Measurements from ENCODE around the gene SPINT2. TPM values are rescaled to one million over a fixed set of nuclear protein-coding genes. Genes with fewer than 3 reads are reported as not detected.
"Not testable (repeated sequence)": the region's sequence is repeated elsewhere in the genome, so short reads cannot be mapped to it uniquely, and the experiment has no call there.

Gene SPINT2
- total RNA-seq, 1 donor from 2014 or later = 8.7 TPM

DNA sequence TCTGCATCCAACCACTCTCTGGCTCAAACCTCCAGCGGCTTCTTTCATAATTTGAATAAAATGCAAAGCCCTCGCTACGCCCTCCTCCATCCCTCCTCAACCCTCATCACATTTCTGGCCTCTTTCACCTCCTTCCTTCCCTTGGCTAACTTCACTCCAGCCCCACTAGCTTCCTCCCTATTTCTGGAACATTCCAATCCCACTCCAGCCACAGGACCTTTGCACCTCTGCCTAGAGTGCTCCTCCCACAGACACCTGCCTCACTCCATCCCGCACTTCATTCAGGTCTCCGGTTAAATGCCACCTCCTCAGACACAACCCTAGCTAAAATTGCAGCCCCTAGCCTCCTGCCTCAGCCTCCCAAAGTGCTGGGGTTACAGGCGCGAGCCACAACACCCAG is 32.5 kb upstream of the SPINT2 start:
- DNase-seq = no peak
- intact Hi-C loops (cut with DNase I) = loop anchor here (5.0 kb wide), 1 partner anchor 335 kb away; no protein-coding TSS in a partner anchor
- ATAC-seq (ENCODE audit: poor library complexity) = no peak

DNA sequence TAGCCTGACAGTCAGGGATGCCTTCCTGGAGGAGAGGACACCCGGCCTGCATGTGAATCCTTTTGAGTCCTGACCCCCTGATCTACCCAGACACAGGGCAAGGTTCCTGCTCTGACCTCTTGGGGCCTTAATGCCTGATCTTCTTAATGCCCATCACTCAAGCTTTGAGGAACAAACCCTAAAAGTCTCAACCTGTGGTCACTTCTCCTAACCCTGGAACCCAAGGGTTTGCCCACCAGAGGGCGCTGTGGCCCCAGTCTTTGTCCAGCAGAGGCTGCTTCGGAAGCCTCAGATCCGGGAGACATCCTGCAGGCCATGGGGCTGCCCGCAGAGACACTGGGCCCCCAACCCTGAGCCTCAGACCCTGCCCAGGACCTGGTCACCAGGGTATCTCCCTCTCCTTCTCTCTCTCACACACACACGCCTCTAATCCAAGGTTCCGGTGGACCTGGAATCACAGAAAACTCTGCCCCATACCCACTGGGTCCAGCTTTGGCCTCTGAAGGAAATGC is 30.6 kb upstream of the SPINT2 start:
- intact Hi-C loops (cut with DNase I) = loop anchor here (5.0 kb wide), 1 partner anchor 336 kb away; no protein-coding TSS in a partner anchor

DNA sequence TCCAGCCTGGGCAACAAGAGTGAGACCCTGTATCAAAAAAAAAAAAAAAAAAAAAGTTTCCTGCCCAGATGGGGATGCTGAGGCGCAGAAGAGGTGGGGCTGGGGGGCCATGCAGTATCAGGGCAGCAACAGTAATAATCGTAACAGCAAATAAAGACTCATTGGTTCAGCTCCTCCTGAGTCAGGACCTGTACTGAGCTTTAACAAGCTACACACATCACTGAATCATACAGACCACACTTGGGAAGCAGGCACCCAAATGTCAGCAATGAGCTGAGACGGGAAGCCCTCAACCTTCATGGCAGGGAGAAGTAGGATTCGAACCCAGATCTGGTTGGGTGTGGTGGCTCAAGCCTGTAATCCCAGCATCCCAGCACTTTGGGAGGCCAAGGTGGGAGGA is 29.8 kb upstream of the SPINT2 start:
- intact Hi-C loops (cut with DNase I) = loop anchor here (5.0 kb wide), 1 partner anchor 337 kb away; no protein-coding TSS in a partner anchor
- no peak for ATAC-seq (ENCODE audit: poor library complexity)

More for the DNA sequence above, 30.6 kb upstream of the SPINT2 start:
- ATAC-seq (ENCODE audit: poor library complexity) = peak; percentile 84
- DNase-seq = peak; percentile 89

DNA sequence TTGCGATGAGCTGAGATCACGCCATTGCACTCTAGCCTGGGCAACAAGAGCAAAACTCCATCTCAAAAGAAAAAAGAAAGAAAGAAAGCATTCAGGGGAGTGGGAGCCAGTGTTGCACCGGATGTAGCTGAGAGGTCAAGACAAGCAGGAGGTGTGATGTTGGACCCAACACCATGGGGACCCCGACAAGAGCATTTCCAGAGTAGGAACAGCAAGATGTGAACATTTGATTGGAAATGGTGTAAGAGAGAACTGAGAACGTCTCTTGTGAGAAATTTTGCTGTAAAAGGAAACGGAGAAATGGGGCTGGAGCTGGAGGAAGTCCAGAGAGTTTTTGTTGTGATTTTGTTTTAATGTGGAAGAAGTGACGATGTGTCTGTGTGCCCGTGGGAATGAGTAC is 24.6 kb upstream of the SPINT2 start:
- DNase-seq = no peak
- intact Hi-C loops (cut with DNase I) = no loop called here
- ATAC-seq (ENCODE audit: poor library complexity) = no peak

More for the DNA sequence above, 29.8 kb upstream of the SPINT2 start:
- DNase-seq = no peak

DNA sequence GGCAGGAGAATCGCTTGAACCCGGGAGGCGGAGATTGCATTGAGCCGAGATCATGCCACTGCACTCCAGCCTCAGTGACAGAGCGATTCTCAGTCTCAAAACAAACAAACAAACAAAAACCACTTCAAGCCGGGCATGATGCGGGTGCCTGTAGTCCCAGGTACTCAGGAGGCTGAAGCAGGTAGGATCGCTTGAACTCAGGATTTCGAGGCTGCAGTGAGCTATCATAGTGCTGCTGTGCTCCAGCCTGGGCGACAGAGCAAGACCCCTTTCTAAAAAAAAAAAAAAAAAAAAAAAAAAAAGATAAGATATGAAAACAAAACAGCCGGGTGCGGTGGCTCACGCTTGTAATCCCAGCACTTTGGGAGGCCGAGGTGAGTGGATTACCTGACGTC is 21.1 kb upstream of the SPINT2 start:
- ATAC-seq (ENCODE audit: poor library complexity) (no peak), DNase-seq (no peak)
- intact Hi-C loops (cut with DNase I) = loop anchor here (2.0 kb wide), 1 partner anchor 92 kb away; the partner anchor contains the start of gene CATSPERG

DNA sequence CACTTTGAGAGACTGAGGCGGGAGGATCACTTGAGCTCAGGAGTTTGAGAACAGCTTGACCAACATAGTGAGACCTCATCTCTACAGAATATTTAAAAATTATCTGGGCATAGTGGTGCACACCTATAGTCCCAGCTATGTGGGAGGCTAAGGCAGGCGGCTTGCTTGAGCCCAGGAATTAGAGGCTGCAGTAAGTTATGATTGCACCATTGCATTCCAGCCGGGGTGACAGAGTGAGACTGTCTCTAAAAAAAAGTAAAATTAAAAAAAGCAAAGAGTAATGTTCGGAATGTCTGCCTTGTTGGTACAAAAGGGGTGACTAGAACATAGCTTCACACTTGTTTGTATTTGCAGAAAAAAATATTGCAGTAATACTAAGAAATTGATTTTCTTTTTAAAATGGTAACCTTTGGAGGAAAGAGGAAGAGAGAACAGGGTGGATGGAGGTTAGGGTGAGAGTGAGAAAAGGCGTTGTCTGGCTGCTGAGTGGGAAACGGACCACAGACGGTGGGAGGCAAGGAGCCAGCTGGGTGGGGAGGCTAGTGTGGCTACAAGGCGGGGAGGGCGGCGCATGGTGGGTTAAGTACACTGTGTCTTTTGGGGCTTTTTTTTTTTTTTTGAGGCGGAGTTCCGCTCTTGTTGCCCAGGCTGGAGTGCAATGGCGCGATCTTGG is 18.4 kb upstream of the SPINT2 start:
- ATAC-seq (ENCODE audit: poor library complexity) (no peak), DNase-seq (peak; percentile 56)
- intact Hi-C loops (cut with DNase I) = no loop called here

DNA sequence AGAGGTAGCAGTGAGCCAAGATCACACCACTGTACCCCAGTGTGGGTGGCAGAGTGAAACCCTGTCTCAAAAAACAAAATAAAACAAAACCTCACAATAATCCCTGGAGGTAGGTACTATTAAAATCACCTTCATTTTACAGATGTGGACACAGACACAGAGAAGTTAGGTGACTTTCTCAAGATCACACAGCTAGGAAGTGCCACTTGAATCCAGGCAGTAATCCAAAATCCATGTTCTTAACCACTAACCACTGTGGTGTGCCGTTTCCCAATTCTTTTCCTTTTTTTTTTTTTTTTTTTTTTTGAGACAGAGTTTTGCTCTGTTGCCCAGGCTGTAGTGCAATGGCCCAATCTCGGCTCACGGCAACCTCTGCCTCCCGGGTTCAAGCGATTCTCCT is 17.2 kb upstream of the SPINT2 start:
- intact Hi-C loops (cut with DNase I) = no loop called here
- DNase-seq (no peak), ATAC-seq (ENCODE audit: poor library complexity) (no peak)

DNA sequence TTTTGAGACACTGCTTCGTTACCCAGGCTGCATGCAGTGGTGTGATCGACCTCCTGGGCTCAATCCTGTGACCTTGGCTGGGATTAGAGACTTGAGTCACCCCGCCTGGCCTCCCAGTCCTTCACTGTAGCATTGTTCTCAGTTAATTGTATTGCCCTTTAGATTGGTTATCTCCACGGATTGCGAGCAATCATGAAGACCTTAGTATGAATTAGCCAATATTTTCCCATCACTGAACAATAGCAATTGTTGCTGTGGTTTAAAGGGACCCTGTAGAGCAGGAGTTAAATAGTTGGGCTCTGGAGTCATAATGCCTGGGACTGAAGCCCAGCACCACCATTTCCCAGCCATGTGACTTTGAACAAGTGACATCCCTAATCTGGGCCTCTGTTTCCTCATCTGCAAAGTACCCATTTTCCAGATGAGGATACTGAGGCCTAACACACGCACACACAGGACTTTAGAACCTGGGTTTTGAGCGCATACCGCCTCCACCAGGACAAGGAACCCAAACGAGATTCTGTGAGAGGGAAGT is 16.6 kb upstream of the SPINT2 start:
- no peak for ATAC-seq (ENCODE audit: poor library complexity)
- intact Hi-C loops (cut with DNase I) = no loop called here
- no peak for DNase-seq

DNA sequence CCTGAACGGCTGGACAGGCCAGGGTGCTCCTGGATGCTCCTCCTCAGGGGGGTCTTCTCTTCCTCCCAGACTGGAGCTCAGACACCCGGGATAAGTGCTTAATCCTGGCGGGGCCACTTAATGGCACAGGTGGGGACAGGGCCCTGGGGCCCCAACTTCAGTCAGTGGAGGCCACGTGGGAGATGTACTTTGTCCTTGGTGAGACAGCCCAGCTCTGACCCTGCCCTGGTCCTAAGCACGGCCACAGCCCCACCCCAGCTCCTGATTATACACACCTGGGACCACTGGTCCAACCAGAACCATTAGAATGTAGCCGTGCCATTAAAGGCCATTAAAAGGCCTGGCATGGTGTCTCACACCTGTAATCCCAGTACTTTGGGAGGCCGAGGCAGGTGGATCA is 16.0 kb upstream of the SPINT2 start:
- ATAC-seq (ENCODE audit: poor library complexity) (no peak), DNase-seq (no peak)
- intact Hi-C loops (cut with DNase I) = no loop called here

DNA sequence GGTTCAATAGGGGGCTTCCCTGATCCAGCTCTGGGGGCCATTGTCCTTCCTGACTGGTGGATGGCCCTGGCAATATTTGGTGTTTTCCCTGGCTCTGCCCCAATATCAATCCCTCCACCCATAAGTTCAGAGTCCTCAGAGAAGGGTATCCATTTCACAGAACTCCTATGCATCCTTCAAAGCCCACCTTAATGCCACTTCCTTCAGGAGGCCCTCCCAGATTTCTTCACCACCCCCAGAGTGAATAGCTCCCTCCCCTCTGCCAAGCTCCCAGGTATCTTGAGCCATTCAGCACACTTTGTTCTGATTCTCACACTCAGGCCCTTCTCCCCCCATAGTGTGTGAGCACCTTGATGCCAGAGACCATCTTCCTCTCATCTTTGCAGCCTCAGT is 13.9 kb upstream of the SPINT2 start:
- intact Hi-C loops (cut with DNase I) = no loop called here
- ATAC-seq (ENCODE audit: poor library complexity) (no peak), DNase-seq (no peak)

DNA sequence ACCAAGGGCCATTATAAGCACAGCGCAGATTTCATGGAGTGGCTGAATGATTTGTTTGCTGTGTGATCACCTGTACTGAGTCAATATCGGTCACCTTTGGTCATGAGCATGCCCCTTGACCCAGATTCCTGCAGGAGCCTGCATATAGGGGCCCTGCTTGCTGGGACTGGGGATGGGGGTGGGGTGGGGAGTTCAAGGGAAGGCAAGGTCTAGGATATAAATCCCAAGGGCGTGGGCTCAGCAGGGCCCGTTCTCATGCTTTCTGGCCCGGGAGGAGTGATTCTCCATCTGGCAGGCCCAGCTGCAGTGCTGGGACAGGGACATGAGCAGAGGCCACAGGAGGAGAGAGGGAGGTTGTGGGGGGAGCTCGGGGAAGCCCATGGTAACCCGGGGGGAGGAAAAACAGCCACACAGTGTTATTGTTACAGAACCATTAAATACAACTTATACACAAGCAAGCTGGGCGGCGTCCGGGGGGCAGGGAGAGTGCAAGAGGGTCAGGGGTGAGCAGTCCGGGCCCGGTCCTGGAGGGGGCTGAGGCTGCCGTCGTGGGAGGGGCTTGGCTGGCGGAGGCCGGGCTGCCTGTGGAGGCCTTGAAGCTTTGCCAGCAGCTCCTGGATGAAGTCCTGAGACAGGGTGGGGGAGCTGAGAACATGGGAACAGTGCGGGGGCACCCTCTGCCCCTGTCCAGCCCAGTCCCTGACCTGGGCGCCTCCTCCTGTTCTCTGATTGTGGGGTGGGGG is 13.4 kb upstream of the SPINT2 start:
- intact Hi-C loops (cut with DNase I) = no loop called here
- ATAC-seq (ENCODE audit: poor library complexity) (peak; percentile 72), DNase-seq (peak; percentile 83)

DNA sequence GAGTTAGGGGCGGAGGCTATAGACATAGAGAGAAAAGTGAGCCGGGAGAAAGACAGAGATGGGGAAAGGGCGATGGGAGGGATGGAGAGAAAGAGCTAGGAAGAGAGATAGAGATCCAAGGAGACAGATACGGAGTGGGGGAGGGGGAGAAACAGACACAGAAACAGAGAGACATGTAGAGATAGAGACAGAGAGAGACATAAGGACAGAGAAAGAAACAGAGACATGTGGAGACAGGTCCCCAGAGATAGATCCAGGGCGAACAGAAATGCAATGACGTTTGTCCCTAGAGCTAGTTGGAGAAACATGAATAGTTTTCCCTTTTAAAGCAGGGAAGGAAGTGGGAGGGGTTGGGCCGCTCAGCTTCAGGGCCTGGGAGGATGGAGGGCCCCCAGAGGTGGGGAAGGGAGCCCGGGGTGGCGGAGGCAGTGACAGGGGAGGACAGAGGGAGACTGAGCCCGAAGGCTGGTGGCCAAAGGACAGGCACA is 12.8 kb upstream of the SPINT2 start:
- intact Hi-C loops (cut with DNase I) = no loop called here
- DNase-seq = peak; percentile 74
- peak; percentile 50 for ATAC-seq (ENCODE audit: poor library complexity)

DNA sequence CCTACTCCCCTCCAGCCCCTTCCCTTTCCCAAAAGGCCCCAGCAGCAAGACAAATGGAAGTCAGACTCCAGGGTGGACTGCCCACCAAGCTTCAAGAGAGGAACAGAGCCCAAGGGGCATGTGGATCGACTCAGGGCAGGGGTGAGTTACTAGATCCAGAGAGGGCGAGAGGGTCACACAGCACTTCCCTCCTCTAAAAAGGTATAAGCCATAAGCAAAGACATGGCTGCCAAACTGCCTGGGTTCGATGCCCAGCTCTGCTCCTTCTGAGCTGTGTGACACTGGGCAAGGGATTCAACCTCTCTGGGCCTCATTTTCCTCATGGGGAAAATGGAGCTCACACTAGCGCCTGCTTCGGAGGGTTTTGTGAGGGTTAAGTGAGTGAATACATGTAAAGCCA is 12.0 kb upstream of the SPINT2 start:
- ATAC-seq (ENCODE audit: poor library complexity) (no peak), DNase-seq (no peak)
- intact Hi-C loops (cut with DNase I) = no loop called here

DNA sequence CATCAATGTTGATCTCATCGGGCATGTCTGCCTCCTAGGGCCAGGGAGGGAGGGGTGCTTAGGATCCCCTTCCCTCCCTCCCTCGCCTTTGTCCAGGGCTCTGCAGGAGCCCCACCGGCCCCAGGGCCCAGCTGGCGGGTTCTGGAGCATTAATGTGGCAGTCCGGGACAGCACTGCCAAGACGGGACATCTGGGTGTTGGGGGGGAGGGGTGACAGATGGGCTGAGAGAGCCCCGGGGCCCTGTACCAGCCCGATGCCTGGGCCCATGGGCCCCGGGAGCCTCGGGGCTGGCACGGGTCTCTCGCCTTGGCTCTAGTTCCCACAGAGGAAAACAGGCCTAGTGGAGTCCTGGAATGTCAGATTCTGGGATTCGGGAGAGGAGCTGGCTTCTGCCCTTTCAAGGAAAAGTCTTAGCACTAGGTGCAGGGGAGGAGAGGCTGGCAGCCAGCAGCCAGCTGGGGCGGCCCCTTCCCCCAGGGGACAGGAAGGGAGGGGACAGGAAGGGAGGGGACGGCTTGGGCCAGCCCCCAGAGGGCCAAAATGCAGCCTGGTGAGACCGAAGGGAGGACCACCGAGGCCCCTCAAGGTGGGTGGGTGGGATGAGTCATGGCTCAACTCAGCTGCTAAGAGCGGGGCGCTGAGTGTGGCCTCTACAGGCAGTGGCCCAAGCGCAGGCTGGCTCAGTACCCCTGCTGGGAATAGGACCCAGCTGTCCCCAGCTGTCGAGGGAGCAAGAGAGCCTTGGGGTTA is 11.3 kb upstream of the SPINT2 start:
- DNase-seq = peak; percentile 48
- intact Hi-C loops (cut with DNase I) = no loop called here
- peak; percentile 12 for ATAC-seq (ENCODE audit: poor library complexity)

DNA sequence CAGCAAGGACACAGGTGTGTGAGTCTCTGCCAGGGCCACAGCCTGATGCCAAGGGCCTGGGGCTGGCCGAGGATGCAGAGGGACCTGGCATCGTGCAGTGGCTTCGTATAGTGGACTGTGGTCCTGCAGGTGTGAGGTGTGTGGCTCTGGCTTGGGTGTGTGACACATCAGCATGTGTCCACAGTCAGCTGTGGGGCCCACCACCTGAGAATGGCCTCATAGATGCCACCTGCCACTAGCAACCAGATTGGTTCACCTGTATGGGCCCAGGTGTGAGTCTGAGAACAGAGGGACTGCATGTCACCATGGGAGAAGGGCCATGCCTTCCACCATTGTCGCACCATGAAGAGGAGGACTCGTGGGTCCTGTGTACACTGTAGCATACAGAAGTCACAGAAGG is 10.6 kb upstream of the SPINT2 start:
- intact Hi-C loops (cut with DNase I) = no loop called here
- no peak for ATAC-seq (ENCODE audit: poor library complexity)
- DNase-seq = no peak

DNA sequence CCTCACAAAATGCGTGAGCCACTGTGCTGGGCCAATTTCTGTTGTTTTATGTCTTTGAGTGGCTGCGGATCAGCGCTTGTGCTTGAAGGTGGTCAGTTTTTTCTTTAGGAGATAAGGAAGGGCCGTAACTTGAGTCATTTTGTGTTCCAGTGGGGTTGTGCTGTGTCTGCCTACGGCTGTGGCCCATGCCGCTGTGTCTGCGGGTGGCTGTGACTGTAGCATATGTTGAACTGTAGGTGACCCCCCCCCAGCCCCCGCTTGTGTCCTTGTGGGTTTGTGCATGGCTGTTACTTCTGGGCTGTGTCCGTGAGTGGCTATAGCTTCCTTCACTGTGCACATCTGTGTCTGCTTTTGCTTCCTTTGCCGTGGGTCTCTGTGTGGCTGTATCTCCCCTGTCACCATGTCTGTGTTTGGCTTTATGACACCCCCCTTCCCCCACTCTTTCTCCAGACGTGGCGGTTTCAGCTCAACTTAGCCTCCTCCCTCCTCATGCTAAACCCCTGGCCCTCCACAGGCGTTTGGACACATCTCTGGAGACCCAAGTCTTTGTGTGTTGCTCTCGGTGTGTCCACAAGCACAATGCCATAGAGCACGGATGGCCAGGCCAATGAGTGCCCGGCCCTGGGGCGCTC is 8.9 kb upstream of the SPINT2 start:
- intact Hi-C loops (cut with DNase I) = no loop called here
- ATAC-seq (ENCODE audit: poor library complexity) (no peak), DNase-seq (no peak)

DNA sequence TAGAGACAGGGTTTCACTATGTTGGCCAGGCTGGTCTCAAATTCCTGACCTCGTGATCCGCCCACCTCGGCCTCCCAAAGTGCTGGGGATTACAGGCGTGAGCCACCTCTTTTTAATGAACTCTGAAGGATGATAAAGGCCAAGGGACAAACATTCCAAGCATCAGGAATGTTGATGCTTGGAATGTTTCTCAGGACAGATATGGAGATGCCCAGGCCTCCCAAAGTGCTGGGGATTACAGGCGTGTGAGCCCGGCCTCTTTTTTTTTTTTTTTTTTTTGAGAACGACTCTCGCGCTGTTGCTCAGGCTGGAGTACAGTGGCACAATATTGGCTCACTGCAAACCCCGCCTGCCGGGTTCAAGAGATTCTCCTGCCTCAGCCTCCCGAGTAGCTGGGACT is 2.4 kb upstream of the SPINT2 start:
- intact Hi-C loops (cut with DNase I) = loop anchor here (5.0 kb wide), 1 partner anchor 55 kb away; the partner anchor contains the start of genes KCNK6 and YIF1B
- not testable (repeated sequence) for ATAC-seq (ENCODE audit: poor library complexity); DNase-seq

DNA sequence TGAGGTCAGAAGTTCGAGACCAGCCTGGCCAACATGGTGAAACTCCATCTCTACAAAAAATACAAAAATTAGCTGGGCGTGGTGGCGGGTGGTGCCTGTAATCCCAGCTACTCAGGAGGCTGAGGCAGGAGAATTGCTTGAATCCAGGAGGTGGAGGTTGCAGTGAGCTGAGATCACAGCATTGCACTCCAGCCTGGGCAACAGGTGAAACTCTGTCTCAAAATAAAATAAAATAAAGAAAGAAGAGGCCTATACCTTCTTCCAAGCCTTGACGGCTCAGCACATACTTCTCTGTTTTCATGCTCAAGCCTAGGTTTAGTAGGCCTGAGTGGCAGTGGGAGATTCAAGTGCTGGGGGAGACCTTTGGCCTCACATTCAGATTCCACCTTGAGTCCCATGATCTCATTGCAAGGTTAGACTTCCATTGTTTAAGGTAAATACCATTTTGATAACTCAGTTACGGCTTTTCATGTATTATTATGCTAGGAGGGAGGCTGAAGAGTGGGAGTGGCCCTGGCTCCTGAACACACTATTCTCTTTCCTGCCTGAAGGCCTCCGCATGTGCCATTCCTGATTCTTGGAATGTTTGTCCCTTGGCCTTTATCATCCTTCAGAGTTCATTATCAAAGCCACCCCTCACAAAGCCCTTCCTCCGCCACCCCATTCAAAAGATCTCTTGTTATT is 1.6 kb upstream of the SPINT2 start:
- intact Hi-C loops (cut with DNase I) = loop anchor here (5.0 kb wide), 1 partner anchor 55 kb away; the partner anchor contains the start of genes KCNK6 and YIF1B
- no peak for DNase-seq
- no peak for ATAC-seq (ENCODE audit: poor library complexity)

Measured in Right ventricle myocardium superior (tissue), 1 donor.